Uterus (tissue), 4 donors: Measurements from ENCODE around the gene HTT. TPM values are rescaled to one million over a fixed set of nuclear protein-coding genes. Genes with fewer than 3 reads are reported as not detected.

ENCODE experiments used
- DNase-seq, 2 donors: peaks; one replicate each; pipeline ENCODE4 v3.0.0-alpha.2; 2019 to 2020
- H3K27ac ChIP-seq, 2 donors: fragments of 200-600 bp; sonication (generic); 1 replicate in 1 of 2; 2 replicates in 1 of 2; pipeline ENCODE4 v1.5.1; 2016 to 2018
- H3K27me3 ChIP-seq, 2 donors: fragments of 200-600 bp; sonication (generic); one replicate each; pipeline ENCODE4 v1.5.1; 2018 to 2019; ENCODE audit warnings: control low read depth in 1 of 2
- H3K36me3 ChIP-seq, 2 donors: fragments of 200-600 bp; sonication (generic); one replicate each; pipeline ENCODE4 v1.5.1; 2019; ENCODE audit warnings: control low read depth in 1 of 2
- H3K4me1 ChIP-seq, 2 donors: fragments of 200-600 bp; sonication (generic); one replicate each; pipeline ENCODE4 v1.5.1; 2018 to 2019; ENCODE audit warnings: control low read depth in 1 of 2
- H3K4me3 ChIP-seq, 2 donors: fragments of 200-600 bp; sonication (generic); 1 replicate in 1 of 2; 2 replicates in 1 of 2; pipeline ENCODE4 v1.5.1; 2018 to 2019; ENCODE audit warnings: mild to moderate bottlenecking in 1 of 2
- H3K9me3 ChIP-seq, 2 donors: fragments of 200-600 bp; sonication (generic); one replicate each; pipeline ENCODE4 v1.5.1; 2019; ENCODE audit warnings: control low read depth in 1 of 2
- POLR2A ChIP-seq, 2 donors: fragments of 450-650 bp; IDR thresholded peaks; one replicate each; pipeline ENCODE4 v1.6.1; 2016; ENCODE audit warnings: antibody characterized with exemption in 2 of 2, mild to moderate bottlenecking in 1 of 2, moderate library complexity in 1 of 2
- intact Hi-C: fragments of 100-400 bp; cut with DNase I; formaldehyde crosslinking; loops from one replicate; pipeline ENCODE4 v1.15.1; 2023; ENCODE audit warnings: low total_unique reads
- total RNA-seq, 4 donors: library from RNA; depleted of rRNA in 3 of 4; stranded (reverse); fragments of >200 nt in 3 of 4; gene quantifications; one replicate each; pipeline versions ENCODE4 v1.1.0 to v1.2.4, GENCODE V29; 2014 to 2023
- TF ChIP-seq, protein P1 (sequence below), 4 experiments: fragments of 200-600 bp in 2 of 4; fragments of 450-650 bp in 2 of 4; sonication (generic) in 2 of 4; IDR thresholded peaks; one replicate each; pipeline ENCODE4 v1.5.1; 2016 to 2019; ENCODE audit warnings: antibody characterized with exemption in 4 of 4, mild to moderate bottlenecking in 2 of 4, moderate library complexity in 1 of 4
- donor health status: DM: yes; HTN: yes; CAD: no.

HTT gene
- total RNA-seq, 4 donors from 2014 or later: 10.9 to 81.4 (median 49.8) TPM

- no peaks in the 10 kb centered on the region for H3K9me3 ChIP-seq
- H3K4me1 ChIP-seq: peaks cover 0 to 4% of the 10 kb centered on the region in 2 donors
- H3K27me3 ChIP-seq: no peaks in the 10 kb centered on the region
- intact Hi-C loops: no loop called here
- H3K27ac ChIP-seq: no peak overlapping the region
- TF ChIP-seq, protein P1, sequence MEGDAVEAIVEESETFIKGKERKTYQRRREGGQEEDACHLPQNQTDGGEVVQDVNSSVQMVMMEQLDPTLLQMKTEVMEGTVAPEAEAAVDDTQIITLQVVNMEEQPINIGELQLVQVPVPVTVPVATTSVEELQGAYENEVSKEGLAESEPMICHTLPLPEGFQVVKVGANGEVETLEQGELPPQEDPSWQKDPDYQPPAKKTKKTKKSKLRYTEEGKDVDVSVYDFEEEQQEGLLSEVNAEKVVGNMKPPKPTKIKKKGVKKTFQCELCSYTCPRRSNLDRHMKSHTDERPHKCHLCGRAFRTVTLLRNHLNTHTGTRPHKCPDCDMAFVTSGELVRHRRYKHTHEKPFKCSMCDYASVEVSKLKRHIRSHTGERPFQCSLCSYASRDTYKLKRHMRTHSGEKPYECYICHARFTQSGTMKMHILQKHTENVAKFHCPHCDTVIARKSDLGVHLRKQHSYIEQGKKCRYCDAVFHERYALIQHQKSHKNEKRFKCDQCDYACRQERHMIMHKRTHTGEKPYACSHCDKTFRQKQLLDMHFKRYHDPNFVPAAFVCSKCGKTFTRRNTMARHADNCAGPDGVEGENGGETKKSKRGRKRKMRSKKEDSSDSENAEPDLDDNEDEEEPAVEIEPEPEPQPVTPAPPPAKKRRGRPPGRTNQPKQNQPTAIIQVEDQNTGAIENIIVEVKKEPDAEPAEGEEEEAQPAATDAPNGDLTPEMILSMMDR (IDR thresholded peaks at IDR 0.05): no peak
- no peak for TF ChIP-seq POLR2A (IDR thresholded peaks at IDR 0.05)
- no peak for DNase-seq
- H3K36me3 ChIP-seq: no peaks in the 10 kb centered on the region
- H3K4me3 ChIP-seq: no peak overlapping the region
Measured at GRCh38 chr4:3070709-3071500, 3.6 kb upstream of the HTT start.

- Histone ChIP-seq H3K27ac (no peak overlapping the region), H3K4me3 (no peak overlapping the region), H3K36me3 (no peaks in the 10 kb centered on the region), H3K27me3 (no peaks in the 10 kb centered on the region), H3K9me3 (no peaks in the 10 kb centered on the region), H3K4me1 (peaks cover 0 to 7% of the 10 kb centered on the region in 2 donors)
- DNase-seq: no peak
- no peak for TF ChIP-seq POLR2A (IDR thresholded peaks at IDR 0.05)
- TF ChIP-seq, protein P1 (IDR thresholded peaks at IDR 0.05): no peak
- intact Hi-C loops: no loop called here
Measured at GRCh38 chr4:3071811-3072210, 2.7 kb upstream of the HTT start.

DNA sequence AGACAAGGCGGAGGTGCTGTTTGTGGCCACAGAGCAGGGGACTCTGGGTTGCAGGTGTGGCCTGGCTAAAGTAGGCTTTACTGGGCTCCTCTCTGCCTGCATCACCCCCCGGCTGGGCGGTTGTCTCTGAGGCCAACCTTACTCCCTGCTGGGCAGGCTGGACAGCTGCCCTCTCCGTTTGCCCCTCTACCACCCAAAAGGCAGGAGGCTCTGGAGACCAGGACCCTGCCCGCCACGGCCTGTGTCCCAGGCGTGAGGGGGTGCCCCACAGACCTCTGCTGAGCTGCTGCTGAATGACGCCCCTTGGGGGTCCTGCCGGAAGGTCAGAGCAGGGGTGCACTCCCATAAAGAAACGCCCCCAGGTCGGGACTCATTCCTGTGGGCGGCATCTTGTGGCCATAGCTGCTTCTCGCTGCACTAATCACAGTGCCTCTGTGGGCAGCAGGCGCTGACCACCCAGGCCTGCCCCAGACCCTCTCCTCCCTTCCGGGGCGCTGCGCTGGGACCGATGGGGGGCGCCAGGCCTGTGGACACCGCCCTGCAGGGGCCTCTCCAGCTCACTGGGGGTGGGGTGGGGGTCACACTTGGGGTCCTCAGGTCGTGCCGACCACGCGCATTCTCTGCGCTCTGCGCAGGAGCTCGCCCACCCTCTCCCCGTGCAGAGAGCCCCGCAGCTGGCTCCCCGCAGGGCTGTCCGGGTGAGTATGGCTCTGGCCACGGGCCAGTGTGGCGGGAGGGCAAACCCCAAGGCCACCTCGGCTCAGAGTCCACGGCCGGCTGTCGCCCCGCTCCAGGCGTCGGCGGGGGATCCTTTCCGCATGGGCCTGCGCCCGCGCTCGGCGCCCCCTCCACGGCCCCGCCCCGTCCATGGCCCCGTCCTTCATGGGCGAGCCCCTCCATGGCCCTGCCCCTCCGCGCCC, 1.1 kb upstream of the HTT start:
- peak in 1 of 2 donors; percentile 39 for TF ChIP-seq POLR2A (IDR thresholded peaks at IDR 0.05)
- TF ChIP-seq, protein P1 (IDR thresholded peaks at IDR 0.05): no peak
- no peaks in the 10 kb centered on the region for H3K36me3 ChIP-seq
- intact Hi-C loops: no loop called here
- DNase-seq: no peak
- no peaks in the 10 kb centered on the region for H3K27me3 ChIP-seq
- peaks cover 0 to 7% of the 10 kb centered on the region in 2 donors for H3K4me1 ChIP-seq
- H3K27ac ChIP-seq: peak overlapping the region; percentile 57 to 74
- H3K4me3 ChIP-seq: peak overlapping the region; percentile 50 to 94
- no peaks in the 10 kb centered on the region for H3K9me3 ChIP-seq

DNA sequence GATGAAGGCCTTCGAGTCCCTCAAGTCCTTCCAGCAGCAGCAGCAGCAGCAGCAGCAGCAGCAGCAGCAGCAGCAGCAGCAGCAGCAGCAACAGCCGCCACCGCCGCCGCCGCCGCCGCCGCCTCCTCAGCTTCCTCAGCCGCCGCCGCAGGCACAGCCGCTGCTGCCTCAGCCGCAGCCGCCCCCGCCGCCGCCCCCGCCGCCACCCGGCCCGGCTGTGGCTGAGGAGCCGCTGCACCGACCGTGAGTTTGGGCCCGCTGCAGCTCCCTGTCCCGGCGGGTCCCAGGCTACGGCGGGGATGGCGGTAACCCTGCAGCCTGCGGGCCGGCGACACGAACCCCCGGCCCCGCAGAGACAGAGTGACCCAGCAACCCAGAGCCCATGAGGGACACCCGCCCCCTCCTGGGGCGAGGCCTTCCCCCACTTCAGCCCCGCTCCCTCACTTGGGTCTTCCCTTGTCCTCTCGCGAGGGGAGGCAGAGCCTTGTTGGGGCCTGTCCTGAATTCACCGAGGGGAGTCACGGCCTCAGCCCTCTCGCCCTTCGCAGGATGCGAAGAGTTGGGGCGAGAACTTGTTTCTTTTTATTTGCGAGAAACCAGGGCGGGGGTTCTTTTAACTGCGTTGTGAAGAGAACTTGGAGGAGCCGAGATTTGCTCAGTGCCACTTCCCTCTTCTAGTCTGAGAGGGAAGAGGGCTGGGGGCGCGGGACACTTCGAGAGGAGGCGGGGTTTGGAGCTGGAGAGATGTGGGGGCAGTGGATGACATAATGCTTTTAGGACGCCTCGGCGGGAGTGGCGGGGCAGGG, 568 bp downstream of the HTT start:
- TF ChIP-seq, protein P1 (IDR thresholded peaks at IDR 0.05): no peak
- TF ChIP-seq POLR2A (IDR thresholded peaks at IDR 0.05): no peak
- Histone ChIP-seq H3K36me3 (no peaks in the 10 kb centered on the region), H3K4me3 (peak overlapping the region; percentile 73 to 94), H3K9me3 (no peaks in the 10 kb centered on the region), H3K27ac (peak overlapping the region; percentile 85 to 91), H3K27me3 (no peaks in the 10 kb centered on the region), H3K4me1 (peaks cover 0 to 7% of the 10 kb centered on the region in 2 donors)
- DNase-seq: peak; percentile 45 to 54
- intact Hi-C loops: no loop called here
